GM21528 (cell line): ENCODE data around the gene S100A12.
"Not testable (repeated sequence)": the region's sequence is repeated elsewhere in the genome, so short reads cannot be mapped to it uniquely, and the experiment has no call there.

ENCODE experiments used
- ATAC-seq: cut with Tn5 transposase; IDR thresholded peaks from one replicate; pipeline ENCODE4 v1.9.1; 2021; ENCODE audit warnings: mild to moderate bottlenecking, moderate library complexity; ENCODE audit not compliant: unreplicated experiment, low FRiP score

The S100A12 gene

DNA sequence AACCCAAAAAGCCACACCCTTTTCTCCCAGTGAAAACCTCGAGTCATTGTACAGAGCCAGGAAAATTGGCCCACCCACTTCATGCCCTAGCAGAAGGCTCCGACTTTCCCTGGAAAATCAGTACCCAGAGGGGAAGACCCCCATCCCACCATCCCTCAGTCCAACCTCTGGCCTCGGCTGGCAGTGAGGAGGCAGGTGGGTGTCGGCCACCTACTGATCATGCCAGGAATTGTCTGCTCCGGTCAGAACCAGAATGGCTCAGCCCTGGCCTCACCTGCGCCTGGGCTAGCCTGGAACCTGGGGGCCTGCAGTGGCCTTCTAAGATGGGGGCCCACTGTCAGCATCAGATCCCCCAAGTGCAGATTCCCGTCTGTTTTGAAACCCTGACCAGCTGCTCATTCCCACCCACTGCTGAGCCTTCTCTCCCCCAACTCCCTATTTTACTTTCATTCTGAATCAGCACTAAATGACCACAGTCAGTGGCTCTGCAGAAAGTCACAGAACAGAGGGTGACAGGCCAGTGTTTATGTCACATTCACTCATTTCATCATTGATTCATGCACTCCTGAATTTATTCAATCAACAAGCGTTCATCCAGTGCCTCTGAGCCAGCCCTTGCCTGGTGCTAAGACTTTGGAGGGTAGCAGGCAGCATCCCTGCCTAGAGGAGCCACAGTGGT is 20.8 kb downstream of the S100A12 start:
- ATAC-seq = no peak

DNA sequence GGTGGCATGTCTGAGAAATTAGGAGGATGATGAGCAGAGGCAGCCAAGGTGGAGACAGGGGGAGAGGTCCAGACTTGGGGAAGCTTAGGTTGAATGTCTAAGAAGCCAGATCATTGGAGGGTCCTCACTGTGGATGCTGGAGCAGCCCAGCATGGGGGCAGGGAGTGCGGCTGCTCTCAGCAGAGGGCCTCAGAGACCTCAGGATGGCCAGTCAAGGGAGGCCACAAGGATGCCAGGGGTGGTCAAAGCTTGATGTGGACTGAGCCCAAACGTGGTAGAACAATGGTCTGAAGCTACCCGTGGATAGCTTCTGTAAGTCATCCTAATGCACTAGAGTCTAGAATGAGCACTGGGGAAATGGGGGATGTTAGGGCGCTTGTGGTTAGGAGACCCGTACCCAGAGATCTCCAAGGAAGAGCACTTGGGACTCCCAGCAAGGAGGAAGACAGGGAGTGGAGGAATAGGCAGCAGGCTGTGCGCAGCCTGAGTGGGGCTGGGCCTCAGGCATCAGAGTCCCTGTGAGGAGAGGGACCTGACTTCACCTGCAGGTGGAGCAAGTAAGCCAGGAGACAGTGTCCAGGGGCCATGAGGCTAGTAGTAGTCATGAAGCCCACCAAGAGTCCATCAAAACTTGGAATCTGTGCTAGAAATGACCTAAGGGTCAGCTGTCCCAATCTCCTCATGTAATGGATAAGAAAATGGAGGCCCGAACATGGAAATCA is 22.0 kb downstream of the S100A12 start:
- no peak for ATAC-seq

DNA sequence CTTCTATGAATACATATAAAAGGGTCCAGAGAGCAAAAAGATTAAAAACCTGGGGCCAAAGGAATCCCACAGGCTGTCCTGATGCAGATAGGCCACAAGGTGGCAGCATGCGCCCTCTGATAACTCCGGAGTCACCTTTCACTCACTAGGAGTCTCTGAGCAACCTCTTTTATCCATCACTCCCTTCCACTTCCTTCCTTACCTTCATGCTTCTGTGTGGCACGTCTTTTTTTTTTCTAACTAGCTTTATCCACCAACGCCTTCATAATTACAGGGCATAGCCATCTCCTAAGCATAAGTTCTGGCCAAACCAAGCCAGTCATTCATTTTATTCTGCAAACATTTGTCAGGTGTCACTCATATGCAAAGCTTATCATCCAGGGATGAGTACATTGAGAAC is 22.9 kb downstream of the S100A12 start:
- ATAC-seq = no peak

DNA sequence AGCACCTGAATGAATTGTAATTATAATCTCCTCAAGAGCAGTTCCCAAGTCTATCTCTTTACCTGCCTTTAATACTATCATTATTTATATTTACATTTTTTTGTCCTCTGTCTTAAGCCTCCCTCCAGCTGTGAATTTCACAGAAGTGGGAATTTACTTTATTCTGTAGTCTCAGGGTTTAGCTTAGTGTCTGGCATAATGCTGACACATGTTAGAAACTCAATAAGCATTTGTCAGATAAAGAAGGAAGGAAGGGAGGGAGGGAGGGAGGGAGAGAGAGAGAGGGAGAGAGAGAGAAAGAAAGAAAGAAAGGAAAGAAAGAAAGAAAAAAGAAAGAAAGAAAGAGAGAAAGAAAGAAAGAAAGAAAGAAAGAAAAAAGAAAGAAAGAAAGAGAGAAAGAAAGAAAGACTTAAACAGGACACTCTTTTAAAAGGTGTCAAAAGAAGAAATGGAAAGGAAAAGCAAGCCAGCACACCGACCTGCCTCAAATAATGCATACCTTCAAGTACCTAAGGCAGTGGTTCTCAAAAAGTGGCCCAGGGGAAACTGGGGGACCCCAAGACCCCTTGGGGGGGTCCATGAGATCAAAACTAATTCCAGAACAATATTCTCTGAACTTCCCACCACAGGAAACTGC is 25.0 kb downstream of the S100A12 start:
- ATAC-seq = no peak

DNA sequence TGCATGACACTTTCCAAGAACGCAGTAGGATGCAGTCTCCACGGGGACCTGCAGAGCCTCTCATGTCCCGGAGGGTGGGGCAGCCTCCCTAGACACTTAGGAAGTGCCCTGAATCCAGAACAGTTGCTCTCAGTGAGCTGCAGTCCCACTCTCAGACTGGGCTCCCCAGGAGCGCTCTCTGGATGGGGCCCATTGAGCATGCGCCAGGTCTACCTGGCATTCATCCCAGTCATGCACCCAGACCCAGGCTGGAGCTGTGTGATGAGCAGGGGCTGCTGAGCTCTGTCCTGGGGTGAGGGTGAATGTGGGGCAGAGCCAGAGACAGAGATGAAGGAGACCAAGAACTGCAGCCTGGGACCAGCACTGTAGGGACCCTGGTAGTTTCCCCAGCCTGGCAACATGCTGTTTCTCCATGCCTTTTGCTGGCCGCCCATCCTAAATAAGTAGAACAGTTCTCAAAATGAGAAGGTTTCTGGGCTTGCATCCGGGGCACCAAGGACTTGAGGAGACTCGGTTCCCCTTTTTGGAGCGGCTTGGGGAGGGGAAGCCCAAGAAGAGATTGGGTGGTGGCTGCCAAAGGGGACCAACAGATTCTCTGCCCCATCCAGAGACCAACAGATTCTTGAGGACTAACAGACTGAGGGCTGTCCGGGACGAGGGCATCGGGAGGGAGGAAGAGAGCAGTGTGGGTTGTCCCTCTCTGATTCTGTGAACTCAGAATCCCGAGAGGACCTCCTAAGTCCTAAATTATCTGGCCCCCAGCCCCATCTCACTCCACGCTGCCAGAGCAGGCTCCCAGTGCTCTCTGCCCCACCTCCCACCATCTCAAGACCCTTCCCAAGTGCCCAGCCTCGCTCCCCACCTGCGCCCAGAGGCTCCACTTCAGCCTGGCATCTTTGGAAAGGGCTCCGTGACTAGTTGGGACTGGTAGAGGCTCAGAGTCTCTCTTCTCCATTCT is 25.8 kb downstream of the S100A12 start:
- ATAC-seq = no peak

DNA sequence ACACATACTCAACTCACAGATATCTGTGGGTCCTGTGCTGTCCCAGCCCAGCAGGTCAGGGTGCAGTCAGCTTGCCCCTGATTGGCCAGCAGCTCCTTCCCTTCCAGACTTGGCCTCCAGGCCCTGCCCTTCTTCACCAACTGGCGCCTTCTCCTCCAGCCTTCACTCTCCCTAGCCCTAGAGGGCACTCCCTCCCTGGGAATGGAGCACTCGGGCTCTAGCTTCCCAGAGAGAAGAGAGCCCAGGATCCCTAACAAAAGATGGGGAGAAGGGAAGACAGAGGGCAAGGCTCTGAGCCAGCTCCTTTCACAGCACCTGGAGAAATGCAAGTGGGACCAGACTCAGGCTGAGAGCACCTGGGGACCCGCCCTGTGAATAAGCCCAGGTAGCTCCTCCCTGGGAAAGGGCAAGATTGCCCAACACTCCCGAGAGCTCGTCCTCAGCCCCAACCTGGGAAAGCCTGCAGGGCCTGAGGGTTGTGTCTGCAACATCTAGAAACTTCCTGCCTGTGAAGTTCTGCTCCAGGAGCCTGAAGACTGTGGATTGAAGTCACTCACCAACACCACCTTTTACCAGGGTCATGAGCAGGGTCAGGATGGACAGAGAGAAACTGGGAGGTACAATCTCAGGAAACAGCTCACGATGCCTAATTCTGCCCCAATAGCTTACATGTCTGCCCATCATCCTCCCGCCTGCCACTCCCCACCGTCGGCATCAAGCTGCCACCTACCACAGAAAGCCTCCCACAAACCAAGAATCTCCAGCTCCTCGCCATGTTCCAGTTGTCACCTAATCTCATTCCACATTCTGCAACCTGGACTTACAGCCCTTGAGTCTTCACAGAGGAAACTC is 26.7 kb downstream of the S100A12 start, which contains the start of gene PGLYRP4:
PGLYRP4 (minus strand) TSS at position 331 of the 852 bp plus-strand sequence. CDS start 909 bp downstream, outside the sequence.
- ATAC-seq = no peak

DNA sequence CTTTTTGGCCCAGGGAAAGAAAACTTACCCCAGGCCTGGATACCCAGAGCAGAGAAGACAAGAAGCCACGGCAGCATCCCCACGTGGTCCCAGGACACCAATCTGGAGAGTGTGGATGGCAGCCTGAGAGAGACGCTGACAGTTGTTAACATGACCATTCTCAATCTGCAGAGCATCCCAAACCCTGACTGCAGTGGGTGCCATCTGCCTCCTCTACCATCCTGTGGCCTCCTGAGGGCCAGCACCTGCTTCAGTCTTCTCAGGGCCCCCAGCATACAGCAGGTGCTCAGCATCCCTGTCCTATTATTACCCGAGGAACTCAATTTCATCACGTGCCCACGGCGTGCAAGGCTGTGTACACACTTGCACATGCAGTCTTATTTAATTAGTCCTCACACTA is 27.6 kb downstream of the S100A12 start:
- no peak for ATAC-seq

DNA sequence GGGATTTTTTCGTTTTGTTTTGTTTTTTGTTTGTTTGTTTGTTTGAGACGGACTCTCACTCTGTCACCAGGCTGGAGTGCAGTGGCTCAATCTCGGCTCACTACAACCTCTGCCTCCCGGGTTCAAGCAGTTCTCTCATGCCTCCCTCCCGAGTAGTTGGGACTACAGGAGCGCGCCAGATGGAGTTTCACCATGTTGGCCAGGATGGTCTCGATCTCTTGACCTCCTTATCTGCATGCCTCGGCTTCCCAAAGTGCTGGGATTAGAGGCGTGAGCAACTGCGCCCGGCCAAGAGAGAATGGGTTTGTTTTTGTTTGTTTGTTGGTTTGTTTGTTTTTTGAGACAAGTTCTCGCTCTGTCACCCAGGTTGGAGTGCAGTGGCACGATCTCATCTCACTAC is 28.4 kb downstream of the S100A12 start:
- not testable (repeated sequence) for ATAC-seq

DNA sequence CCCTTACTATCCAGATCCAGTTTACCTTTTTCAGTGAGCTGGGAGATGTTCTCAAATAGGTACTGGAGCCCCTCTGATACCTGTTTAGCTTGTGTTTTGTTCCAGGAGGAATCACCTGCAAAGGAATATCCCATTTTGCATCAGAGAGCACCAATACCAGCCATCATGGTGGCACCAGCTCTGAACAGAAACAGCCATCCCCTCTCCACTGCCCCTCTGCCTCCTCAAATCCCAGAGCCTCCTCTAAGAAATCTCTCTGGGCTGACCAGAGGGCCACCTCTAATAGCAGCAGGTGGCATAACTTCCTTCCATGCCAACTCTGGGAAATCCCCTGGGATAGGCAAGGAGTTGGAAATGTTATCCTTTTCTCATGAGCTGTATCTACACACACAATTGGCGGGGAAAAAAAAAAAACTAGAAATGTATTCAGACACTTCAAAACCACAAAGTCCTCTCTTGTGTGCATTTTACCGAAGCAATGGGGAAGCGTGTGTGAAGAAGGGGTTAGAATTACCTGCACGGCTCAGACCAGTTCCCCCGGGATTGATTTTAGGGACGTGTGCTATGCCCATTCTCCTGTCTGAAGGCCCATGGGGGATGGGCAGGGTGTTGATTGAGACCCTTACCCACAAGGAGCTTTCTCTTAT is 29.2 kb downstream of the S100A12 start:
- ATAC-seq = no peak

DNA sequence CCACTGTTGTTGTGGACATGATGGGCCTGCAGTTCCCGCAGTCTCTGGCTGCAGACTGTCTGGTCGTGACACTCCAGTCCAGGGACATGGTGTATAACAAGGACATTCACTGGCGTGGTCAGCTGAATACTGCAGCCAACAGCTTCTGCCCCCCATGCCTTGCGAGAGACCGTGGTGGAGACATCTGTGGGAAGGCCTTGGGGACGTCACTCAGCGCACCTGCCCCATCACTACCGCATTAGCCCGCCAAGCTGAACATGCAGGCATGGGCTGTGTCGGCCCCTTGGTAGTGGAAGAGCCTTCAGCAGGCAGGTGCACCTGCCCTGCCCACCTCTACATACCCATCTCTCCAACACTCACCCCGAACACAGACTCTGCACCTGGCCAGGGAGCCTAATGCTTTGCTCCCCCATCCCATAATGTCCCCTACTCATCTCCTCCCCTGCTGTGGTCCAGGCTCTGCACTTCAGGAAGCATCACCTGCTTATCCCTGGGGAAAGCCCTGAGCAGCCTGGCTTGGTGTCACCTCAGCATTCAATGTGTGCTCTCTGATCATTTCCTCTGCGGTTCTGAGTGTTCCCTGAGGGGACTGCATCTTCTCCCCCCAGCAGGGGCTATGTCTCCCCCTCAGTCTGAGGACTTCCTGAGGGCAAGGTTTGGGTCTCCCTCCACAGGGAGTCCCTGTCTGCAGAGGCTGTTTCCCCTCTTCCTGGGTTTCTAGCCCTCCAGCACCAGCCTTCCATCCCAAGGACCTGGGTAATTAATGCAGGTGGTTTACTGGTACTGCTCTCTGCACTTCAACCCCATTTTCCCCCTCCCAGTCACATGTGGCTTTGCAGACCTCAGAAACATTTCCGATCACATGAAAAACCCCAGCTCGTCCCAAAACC is 30.0 kb downstream of the S100A12 start:
- no peak for ATAC-seq

DNA sequence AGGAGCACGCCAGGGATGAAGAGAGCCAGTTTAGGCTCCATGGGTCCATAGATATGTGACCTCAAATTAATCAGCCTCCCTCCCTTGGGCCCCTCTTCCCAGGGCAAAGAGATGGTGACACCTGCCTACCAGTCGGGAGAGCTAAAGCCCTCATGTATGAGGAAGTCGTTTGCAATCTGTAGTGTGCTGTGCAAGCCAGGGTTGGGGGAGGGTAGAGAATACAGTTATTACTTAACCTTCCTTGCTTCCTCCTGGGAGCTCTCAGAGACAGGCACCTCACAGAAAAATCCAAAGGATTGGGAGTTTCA is 30.7 kb downstream of the S100A12 start:
- no peak for ATAC-seq

DNA sequence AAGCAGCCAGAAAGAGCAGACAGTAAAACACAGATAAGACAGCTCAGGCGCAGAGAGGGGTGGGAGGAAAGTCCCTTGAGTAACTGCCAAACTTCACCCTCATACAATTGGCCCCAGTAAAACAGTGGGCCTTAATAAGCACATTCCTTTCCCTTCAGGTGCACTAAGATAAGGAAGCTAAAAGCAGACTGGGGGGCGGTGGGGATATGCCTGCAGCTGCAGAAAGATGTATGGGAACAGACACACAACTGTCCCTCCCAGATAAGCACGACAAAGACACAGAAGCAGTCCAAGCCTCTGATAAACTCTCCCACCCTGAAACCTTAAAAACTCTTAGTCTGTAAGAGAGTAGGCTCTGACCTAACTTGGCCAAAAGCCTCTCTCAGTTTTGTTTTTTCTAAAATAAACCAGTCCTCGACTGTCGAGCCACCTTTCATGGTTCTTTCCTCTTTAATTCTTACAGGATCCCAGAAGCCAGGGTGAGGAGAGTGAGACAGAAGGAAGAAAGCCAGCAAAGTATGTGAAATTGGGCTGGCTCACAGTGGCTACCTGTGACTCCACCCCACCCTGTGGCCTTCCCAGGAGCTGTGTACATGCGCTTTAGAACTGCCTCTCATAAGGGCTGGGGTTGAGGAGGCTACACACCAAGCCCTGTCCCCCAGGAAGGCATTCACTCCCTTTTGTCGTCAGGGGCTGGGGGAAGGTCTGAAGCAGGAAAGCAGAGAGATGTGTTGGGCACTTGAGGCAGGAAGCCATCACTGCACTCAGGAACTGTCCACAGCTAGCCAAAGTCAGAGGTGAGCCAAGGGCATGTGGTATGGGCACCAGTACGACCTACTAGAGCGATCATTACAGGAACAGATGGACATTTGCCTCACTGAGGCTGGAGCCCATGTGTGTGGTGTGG is 31.4 kb downstream of the S100A12 start:
- ATAC-seq = no peak

DNA sequence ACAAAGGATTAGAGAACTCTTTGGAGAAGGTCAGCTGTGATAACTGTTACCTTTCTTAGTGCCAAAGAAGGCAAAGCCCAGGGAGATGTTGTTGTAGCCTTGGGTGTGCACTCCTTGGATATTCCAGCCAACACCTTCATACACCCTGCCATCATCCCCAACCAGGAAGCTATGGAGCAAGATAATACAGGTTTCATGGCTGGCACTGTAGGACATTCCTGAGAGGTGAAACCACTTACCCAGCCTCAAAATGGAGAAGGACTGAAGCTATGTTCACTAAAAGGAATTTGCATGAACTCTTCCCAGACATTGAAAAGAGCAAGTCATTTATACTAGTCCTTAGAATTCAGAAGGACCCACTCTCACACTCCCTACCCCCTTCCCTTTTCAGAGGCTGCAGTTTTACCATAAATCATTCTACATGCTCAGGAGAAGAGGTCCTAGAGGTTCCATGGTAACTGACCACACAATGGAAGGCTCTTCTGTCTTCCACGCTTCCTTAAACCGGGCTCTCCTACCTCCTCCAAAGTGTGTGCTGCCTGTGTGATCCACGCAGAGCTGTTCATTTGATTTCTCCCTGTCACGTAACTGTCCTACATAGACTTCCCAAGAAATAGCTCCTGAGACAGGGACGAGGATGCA is 32.3 kb downstream of the S100A12 start:
- no peak for ATAC-seq

DNA sequence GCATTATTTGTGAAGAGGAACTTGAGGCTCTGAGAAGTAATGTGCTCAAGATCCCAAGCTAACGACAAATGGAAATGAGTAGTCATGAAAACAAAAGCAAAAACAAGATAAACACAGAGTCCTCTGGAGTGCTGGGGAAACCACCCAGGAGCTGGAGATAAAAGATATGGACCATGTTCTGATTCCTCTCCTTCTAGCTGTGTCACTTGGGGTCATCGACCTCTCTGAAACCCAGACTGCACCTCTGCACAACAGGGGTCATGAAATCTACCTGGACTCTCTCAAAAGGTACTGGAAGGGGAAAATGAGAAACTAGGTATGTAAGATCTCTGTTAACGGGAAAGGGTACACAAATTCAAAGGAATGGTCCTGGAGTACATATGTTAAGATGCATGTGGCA is 33.2 kb downstream of the S100A12 start:
- no peak for ATAC-seq

DNA sequence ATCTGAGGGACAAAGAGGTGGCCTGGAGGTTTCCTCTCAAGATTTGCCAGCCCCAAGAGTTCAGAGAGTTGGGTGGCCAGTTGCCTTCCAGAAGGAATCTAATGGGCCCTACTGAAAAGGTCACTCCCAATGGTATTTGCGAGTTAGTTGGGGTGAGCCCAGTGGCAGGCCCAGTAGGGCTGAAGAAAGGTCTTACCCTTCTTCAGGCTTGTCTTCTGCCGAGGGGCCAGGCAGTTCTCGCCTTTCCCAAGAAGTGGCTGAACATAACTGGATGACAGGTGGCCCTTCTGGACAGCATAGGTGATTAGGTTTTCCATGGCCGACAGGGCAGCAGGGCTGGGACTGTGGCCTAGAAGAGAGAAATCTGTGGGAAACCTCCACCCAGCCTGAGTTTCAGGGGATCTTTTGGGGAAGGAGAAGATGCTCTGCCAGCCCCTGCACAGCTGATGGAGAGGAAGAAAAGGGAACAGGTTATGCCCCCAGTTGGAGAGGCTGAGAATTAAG is 33.9 kb downstream of the S100A12 start:
- no peak for ATAC-seq

DNA sequence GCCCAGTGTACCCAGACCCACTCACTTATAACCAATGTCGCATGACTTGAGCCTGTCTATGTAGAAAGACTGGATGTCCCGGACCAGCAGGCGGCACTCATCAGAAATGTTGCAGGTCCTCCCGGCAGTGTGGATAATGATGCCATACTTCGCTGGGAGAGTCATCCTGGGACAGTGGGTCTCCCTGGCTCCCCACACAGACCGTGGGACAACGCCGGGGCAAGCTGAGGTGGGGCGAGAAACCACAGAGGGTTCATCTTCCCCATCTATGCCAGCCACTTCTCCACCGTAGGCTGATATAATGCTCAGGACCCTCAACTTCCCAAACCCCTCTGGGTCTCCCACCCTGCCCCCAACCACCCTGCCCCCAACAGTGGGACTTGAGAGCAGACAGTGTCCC is 35.1 kb downstream of the S100A12 start:
- ATAC-seq = no peak

DNA sequence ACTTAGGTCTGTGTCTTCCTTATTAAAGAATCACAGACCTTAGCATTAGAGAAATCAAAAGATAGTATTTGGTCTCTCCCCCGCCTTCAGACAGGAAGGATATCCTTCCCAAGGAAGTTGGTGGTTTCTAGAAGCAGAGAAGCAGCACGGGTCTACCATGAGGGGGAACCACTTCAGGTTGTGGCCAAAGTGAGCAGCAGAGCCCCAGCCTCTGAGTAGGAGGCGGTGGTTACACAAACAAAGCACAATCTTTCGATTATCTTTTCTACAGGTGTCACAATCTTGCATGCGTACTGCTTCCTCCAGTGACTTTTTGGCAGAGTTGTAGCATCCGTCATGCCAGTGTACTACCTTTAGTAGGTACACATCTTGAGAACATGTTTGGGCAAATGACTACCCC is 35.6 kb downstream of the S100A12 start:
- ATAC-seq = no peak
